Activated T-cell treated with anti-CD3 and anti-CD28 coated beads, Interleukin-2, amount 50 U/mL, for 72 hours (primary cell): ENCODE measurements around the gene ZNF737. TPM values are rescaled to one million over a fixed set of nuclear protein-coding genes. Genes with fewer than 3 reads are reported as not detected.
"Not testable (repeated sequence)": the region's sequence is repeated elsewhere in the genome, so short reads cannot be mapped to it uniquely, and the experiment has no call there.

Experiments
- ATAC-seq, 2 donors: fragments of 150-1000 bp; cut with Tn5 transposase; replicated peaks in 1 of 2; 2 replicates each; pipeline ENCODE4 v1.10.0; 2021; ENCODE audit warnings: moderate library complexity in 2 of 2, mild to moderate bottlenecking in 1 of 2
- DNase-seq, 2 donors: peaks; one replicate each; pipeline ENCODE4 v3.0.0; 2021 to 2022; ENCODE audit warnings: mixed read lengths in 1 of 2
- H3K27ac Mint-ChIP-seq: one replicate; pipeline ENCODE4 v1.8.0; 2022; ENCODE audit warnings: mild to moderate bottlenecking, moderate library complexity, mixed read lengths
- H3K27me3 Mint-ChIP-seq: one replicate; pipeline ENCODE4 v1.8.0; 2022; ENCODE audit warnings: low read depth, mixed read lengths
- H3K36me3 Mint-ChIP-seq, 2 donors: one replicate each; pipeline ENCODE4 v1.8.0; 2022; ENCODE audit warnings: mixed read lengths in 2 of 2, mild to moderate bottlenecking in 1 of 2; ENCODE audit not compliant: insufficient read depth in 2 of 2
- H3K4me1 Mint-ChIP-seq: one replicate; pipeline ENCODE4 v1.8.0; 2022; ENCODE audit warnings: low read depth, mixed read lengths
- H3K4me3 Mint-ChIP-seq, 2 donors: one replicate each; pipeline ENCODE4 v1.8.0; 2022; ENCODE audit warnings: mild to moderate bottlenecking in 2 of 2, mixed read lengths in 2 of 2, moderate library complexity in 2 of 2
- H3K9me3 Mint-ChIP-seq, 2 donors: one replicate each; pipeline ENCODE4 v1.8.0; 2022; ENCODE audit warnings: mixed read lengths in 2 of 2
- total RNA-seq, 2 donors: library from RNA; stranded (reverse); gene quantifications; one replicate each; pipeline ENCODE4 v1.2.3, GENCODE V29; 2022

Gene ZNF737
- total RNA-seq, result 10 to 100 TPM; 16.3 to 19.3 TPM

DNA sequence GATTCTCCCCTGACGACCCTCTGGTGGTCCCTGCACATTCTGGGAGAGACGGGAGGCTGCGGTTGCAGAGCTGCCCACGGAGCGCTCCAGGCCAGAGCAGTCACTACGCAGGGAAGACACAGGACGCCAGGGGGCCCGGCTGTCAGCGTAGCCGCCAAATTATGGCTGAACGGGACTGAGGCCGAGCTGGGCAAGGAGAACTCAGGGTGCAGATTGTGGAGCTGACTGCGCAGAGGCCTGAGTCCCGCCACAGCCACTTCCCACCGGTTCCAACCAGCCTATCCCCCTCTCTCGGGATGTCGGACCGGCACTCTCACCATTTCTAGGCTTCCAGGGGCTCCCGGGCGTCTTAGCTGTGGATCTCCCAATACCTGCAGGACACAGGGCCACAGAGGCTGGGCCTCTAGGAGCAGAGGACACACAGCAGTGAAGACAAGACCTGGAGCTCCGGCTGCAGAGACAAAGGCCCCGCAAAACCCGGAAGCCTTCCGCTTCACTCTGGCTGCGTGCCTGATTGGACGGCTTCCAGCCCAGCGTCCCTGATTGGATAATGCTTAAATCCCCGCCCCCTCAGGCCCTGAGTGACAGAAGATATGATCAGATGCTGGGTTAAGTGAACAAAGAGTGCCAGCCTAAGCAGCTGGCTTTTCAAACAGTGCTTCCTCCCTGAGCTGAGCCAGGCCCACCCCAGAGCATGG is at the start of gene ZNF737:
TSS of gene ZNF737 (minus strand) at position 461 of the 698 bp plus-strand sequence. CDS start at position 320, 141 bp downstream.
- DNase-seq, result peak; percentile 93 to 94
- Mint-ChIP-seq H3K4me1 (peaks cover 30% of the 10 kb centered on the region), H3K27ac (peak within 1 kb of the TSS; percentile 98), H3K9me3 (peaks cover 11 to 24% of the 10 kb centered on the region in 2 donors), H3K36me3 (peaks cover 38 to 39% of the 10 kb centered on the region in 2 donors), H3K4me3 (peak within 1 kb of the TSS; percentile 100), H3K27me3 (no peaks in the 10 kb centered on the region)
- ATAC-seq, result peak; percentile 92

DNA sequence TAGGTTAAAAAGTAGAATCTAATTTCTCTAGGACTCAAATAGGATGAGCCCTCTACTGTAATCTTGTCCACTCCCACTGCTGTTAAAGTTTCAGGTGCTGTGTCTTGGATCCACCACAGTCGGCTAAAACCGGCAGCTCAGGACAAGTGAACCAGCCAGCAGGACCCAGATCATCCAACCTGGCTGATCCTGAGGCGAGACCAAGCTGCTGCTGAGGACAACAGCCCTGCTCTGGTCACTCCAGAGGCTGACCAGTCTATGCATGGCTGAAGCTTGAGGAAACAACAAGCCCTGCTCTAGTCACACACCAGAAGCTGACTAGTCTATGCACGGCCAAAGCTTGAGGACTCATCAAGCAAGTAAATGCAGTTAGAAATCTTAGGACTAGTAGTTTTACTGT is 49.4 kb upstream of the ZNF737 start:
- not testable (repeated sequence) for H3K4me3 Mint-ChIP-seq, DNase-seq, H3K27me3 Mint-ChIP-seq, H3K4me1 Mint-ChIP-seq, ATAC-seq, H3K27ac Mint-ChIP-seq
- Mint-ChIP-seq H3K9me3 (peaks cover 12 to 31% of the 10 kb centered on the region in 2 donors), H3K36me3 (peaks cover 16 to 18% of the 10 kb centered on the region in 2 donors)

DNA sequence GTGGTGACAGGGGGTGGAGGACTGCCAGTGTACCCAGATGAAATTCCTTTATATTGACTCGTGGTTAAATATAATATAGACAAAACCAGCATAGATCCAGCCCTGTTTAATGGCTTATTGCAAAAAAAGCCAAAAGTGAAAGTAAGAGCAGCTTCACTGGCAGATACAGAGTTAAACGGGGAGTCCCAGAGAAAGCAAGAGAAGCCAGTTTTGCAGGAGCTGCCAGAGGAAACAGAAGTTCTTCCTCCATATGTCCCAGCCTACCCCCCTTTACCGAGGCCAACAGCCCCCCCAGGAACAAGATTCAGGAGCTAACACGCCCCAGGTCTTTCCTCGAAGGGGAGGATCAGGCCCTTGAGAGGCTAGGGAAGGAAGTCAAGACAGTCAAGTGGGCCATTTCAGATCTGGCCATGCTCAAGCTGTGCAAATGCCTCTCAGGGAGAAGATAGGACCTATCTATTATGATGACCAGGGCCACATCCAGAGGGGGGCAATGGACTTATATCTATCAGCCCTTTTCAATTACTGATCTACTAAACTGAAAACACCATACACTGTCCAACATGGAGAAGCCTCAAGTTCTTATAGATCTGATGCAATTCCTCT is 47.2 kb upstream of the ZNF737 start:
- Mint-ChIP-seq H3K27ac (no peak overlapping the region), H3K4me1 (no peaks in the 10 kb centered on the region), H3K9me3 (peaks cover 15 to 26% of the 10 kb centered on the region in 2 donors), H3K36me3 (peaks cover 12 to 17% of the 10 kb centered on the region in 2 donors), H3K27me3 (no peaks in the 10 kb centered on the region), H3K4me3 (peak overlapping the region in 1 of 2 donors; percentile 23)
- DNase-seq (no peak), ATAC-seq (no peak)

DNA sequence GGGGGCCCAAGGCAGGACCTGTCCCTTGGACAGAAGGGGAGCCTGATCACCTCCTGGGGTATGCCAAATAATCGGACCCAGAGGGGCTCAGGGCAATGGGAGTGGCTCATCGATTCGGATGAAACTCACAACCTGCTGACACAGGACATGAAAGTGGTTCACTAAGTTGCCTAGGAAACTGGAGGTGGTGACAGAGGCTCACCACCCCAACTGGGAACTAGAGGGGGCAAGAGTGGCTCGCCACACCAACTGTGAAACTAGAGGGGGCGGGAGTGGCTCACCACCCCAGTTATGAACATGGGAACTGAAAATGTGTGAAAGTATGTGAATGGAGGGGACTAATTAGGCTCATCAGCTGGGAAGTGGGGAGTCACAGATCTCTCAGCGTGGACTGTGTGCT is 46.3 kb upstream of the ZNF737 start:
- Mint-ChIP-seq H3K4me3 (no peak overlapping the region), H3K27ac (no peak overlapping the region), H3K9me3 (peaks cover 15 to 25% of the 10 kb centered on the region in 2 donors), H3K4me1 (no peaks in the 10 kb centered on the region), H3K27me3 (no peaks in the 10 kb centered on the region), H3K36me3 (peaks cover 11 to 17% of the 10 kb centered on the region in 2 donors)
- no peak for DNase-seq
- ATAC-seq, result no peak

- Mint-ChIP-seq H3K27ac (no peak overlapping the region), H3K36me3 (peaks cover 6 to 12% of the 10 kb centered on the region in 2 donors), H3K27me3 (no peaks in the 10 kb centered on the region), H3K4me1 (no peaks in the 10 kb centered on the region), H3K9me3 (peaks cover 8 to 13% of the 10 kb centered on the region in 2 donors), H3K4me3 (no peak overlapping the region)
- ATAC-seq (no peak), DNase-seq (no peak)
These were observed 42.4 kb upstream of the ZNF737 start for GRCh38 chr19:20607943-20608342.

- ATAC-seq, result peak; percentile 42 to 60
- Mint-ChIP-seq H3K4me3 (no peak overlapping the region), H3K4me1 (peaks cover 26% of the 10 kb centered on the region), H3K36me3 (peaks cover 44 to 79% of the 10 kb centered on the region in 2 donors), H3K9me3 (peaks cover 13 to 26% of the 10 kb centered on the region in 2 donors), H3K27ac (no peak overlapping the region), H3K27me3 (no peaks in the 10 kb centered on the region)
- DNase-seq, result peak; percentile 3 to 21
These were observed 7.0 kb downstream of the ZNF737 start for GRCh38 chr19:20558571-20558970.

DNA sequence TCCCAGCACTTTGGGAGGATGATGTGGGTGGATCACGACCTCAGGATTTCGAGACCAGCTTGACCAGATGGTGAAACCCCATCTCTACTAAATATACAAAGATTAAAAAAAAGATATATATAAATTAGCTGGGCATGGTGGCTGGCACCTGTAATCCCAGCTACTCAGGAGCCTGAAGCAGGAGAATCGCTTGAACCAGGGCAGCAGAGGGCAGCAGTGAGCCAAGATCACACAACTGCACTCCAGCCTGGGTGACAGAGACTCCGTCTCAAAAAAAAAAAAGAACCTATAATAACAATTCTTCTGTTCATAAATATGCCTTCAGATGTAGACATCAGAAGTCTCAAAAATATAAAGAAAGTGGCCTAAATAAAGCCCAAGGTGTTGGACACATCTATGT is 7.6 kb downstream of the ZNF737 start:
- ATAC-seq, result no peak
- Mint-ChIP-seq H3K9me3 (peaks cover 13 to 26% of the 10 kb centered on the region in 2 donors), H3K36me3 (peaks cover 46 to 80% of the 10 kb centered on the region in 2 donors), H3K27ac (no peak overlapping the region), H3K4me3 (no peak overlapping the region), H3K4me1 (peaks cover 26% of the 10 kb centered on the region), H3K27me3 (no peaks in the 10 kb centered on the region)
- DNase-seq, result no peak

DNA sequence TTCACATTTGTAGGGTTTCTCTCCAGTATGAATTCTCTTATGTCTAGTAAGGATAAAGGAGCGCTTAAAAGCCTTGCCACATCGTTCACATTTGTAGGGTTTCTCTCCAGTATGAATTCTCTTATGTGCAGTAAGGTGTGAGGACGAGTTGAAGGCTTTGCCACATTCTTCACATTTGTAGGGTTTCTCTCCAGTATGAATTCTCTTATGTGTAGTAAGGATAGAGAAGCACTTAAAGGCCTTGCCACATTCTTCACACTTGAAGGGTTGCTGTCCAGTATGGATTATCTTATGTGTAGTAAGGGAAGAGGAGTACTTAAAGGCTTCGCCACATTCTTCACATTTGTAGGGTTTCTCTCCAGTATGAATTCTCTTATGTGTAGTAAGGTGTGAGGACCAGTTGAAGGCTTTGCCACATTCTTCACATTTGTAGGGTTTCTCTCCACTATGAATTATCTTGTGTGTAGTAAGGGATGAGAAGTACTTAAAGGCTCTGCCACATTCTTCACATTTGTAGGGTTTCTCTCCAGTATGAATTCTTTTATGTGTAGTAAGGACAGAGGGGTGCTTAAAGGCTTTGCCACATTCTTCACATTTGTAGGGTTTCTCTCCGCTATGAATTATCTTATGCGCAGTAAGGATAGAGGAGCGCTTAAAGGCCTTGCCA is 20.8 kb downstream of the ZNF737 start:
- peaks cover 14 to 25% of the 10 kb centered on the region in 2 donors for H3K9me3 Mint-ChIP-seq
- H3K4me1 Mint-ChIP-seq, H3K27ac Mint-ChIP-seq, DNase-seq, H3K27me3 Mint-ChIP-seq, ATAC-seq, H3K4me3 Mint-ChIP-seq: not testable (repeated sequence)
- H3K36me3 Mint-ChIP-seq, result peaks cover 38 to 61% of the 10 kb centered on the region in 2 donors

DNA sequence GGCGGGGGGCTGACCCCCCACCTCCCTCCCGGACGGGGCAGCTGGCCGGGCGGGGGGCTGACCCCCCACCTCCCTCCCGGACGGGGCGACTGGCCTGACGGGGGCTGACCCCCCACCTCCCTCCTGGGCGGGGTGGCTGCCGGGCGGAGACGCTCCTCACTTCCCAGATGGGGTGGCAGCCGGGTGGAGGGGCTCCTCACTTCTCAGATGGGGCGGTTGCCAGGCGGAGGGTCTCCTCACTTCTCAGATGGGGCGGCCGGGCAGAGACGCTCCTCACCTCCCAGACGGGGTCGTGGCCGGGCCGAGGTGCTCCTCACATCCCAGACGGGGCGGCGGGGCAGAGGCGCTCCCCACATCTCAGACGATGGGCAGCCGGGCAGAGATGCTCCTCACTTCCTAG is 35.3 kb downstream of the ZNF737 start:
- H3K4me3 Mint-ChIP-seq, DNase-seq, ATAC-seq, H3K27me3 Mint-ChIP-seq, H3K4me1 Mint-ChIP-seq, H3K27ac Mint-ChIP-seq: not testable (repeated sequence)
- H3K9me3 Mint-ChIP-seq, result peaks cover 7 to 15% of the 10 kb centered on the region in 2 donors
- peaks cover 12 to 13% of the 10 kb centered on the region in 2 donors for H3K36me3 Mint-ChIP-seq

DNA sequence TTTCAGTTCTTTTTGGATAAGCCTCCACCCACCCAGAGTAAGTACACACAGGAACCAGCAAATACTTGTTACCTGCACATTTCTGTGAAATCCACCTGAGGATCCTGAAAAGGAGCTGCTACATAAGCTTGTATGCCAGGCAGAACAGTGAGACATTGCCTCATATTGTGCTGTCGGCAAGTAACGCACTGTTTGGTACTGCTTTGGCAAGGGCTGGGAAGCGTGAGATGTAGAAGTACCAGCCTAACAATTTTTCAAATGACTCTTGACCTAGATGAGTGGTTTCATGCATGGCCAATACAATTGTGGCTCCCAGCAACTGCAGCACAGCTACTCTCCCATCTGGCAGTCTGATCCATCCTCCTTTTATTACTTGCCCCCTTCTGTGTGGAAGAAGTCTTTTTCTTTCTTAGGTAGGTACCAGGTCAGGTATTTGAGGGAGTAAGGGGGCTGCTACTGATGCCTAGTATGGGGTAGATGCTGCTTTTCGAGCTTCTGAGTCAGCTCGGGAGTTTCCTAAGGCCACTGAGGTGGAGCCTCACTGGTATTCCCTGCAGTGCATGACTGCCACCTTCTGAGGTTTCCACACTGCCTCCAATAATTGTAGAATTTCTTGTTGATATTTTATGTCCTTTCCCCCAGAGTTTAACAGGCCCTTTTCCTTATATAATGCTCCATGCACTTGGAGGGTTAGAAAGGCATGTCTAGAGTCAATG is 52.2 kb downstream of the ZNF737 start:
- DNase-seq (no peak), ATAC-seq (no peak)
- Mint-ChIP-seq H3K4me1 (no peaks in the 10 kb centered on the region), H3K9me3 (peaks cover 18 to 24% of the 10 kb centered on the region in 2 donors), H3K36me3 (peaks cover 3 to 11% of the 10 kb centered on the region in 2 donors), H3K27me3 (no peaks in the 10 kb centered on the region), H3K4me3 (no peak overlapping the region), H3K27ac (no peak overlapping the region)

GRCh38 chr19:20503476-20503875 is 62.1 kb downstream of the ZNF737 start:
- Mint-ChIP-seq H3K27ac (no peak overlapping the region), H3K36me3 (peaks cover 15 to 16% of the 10 kb centered on the region in 2 donors), H3K9me3 (peaks cover 17 to 24% of the 10 kb centered on the region in 2 donors), H3K4me1 (no peaks in the 10 kb centered on the region), H3K4me3 (no peak overlapping the region), H3K27me3 (no peaks in the 10 kb centered on the region)
- ATAC-seq, result no peak
- no peak for DNase-seq
